Right ventricle myocardium inferior (tissue), 1 donor: ENCODE results near the gene PRRG3. TPM values are rescaled to one million over a fixed set of nuclear protein-coding genes. Genes with fewer than 3 reads are reported as not detected.
"Not testable (repeated sequence)": the region's sequence is repeated elsewhere in the genome, so short reads cannot be mapped to it uniquely, and the experiment has no call there.

Experiments used
- ATAC-seq: fragments of 200-7000 bp; cut with Tn5 transposase; one replicate; pipeline ENCODE4 v1.9.1; 2020; ENCODE audit warnings: mild to moderate bottlenecking, moderate library complexity
- DNase-seq: peaks from one replicate; pipeline ENCODE4 v3.0.0; 2021; ENCODE audit errors: missing footprints
- intact Hi-C: fragments of 100-400 bp; cut with DNase I; formaldehyde crosslinking; loops from one replicate; pipeline ENCODE4 v1.11.0; 2022
- long read RNA-seq: library from polyadenylated mRNA; unstranded; transcript quantifications from one replicate; pipeline ENCODE4 v2.0.0, GENCODE V29; 2021
- total RNA-seq: library from RNA; stranded (reverse); fragmentation: NEBNext Ultra II Directional; extraction: Animal tissue kit (Norgen Biotek cat#: 25700); gene quantifications from one replicate; pipeline ENCODE4 v1.2.1, GENCODE V29; 2021
- donor health status: DM: no; HTN: yes; CAD: no; lungs with severe emphysema.

Gene PRRG3
- 3.4 TPM for total RNA-seq
- long read RNA-seq, result 0 reads

DNA sequence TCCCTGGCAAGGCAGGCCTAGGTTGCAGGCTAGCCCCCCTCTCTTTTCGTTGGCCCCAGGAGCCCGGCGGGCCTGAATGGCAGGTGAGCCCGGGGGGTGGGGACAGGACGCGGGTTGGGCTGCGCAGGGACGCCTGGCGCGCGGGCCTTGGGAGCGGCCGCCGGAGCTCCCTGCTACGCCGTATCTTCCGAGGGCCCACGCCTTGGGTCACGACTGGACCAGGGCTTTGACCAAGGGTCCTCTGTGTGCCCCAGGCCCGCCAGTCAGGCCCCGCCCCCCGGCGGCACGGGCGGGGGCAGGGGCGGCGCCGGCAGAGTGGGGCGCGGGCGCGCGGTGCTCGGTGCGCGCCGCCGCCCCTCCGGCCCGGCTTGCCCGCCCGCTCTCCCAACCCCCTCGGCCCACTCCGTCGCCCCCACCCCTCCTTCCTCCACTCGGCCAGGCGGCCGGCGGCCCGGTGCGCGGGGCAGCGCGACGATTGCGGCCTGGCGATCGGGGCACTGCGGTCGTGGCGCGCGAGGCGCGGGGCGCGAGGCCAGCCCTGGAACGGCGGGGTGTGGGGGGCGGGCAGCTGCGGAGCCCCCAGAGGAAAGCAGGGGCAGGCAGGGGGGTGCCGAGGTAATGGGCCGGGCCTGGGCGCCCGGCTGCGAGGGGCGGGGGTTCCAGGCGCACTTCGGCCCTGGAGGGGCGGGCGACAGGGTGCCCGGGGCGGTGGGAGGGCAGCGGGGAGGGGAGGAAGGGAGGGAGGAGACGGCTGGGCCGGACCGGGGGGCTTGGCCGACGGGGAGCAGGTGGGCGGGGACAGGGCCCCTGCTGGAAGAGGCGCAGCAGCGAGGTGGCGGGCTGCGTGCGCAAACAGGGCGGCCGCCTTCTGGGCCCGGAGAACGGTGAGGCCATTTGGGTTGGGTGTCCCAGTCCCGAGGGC, at the start of gene PRRG3:
TSS of gene PRRG3 (plus strand) at position 798 of the 922 bp plus-strand sequence. CDS start 3,357 bp downstream, outside the sequence.
- ATAC-seq (no peak), DNase-seq (no peak)
- intact Hi-C loops, result no loop called here

DNA sequence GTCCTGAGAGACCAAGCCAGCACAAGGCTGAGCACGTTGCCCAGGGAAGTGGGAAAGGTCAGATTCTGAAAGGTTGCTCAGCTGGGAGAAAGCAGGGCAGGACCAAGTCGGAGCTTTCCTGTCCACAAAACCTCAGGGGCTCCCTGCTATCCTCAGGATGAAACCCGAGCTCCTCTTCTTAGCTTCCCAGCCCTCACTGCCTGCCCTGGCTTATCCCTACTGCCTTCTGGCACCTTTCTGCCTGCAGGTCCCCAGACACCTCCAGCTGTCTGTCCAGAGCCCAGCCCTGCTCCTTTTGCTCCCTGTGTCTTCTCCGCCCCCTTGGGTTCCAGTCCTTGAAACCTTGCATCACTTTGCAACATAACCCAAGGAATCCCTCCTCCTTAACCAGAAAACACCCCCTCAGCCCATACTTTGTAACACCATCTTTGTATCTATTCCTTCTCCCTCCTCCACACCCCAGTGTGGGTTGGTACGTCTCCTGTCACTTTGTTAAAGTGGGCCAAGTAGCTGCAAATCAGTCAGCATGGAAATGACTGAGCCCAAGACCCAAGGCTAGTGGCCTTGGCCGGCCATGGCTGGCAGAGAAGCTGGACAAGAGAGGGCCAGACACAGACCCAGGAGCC, 20.0 kb upstream of the PRRG3 start:
- ATAC-seq (no peak), DNase-seq (no peak)
- intact Hi-C loops, result no loop called here

DNA sequence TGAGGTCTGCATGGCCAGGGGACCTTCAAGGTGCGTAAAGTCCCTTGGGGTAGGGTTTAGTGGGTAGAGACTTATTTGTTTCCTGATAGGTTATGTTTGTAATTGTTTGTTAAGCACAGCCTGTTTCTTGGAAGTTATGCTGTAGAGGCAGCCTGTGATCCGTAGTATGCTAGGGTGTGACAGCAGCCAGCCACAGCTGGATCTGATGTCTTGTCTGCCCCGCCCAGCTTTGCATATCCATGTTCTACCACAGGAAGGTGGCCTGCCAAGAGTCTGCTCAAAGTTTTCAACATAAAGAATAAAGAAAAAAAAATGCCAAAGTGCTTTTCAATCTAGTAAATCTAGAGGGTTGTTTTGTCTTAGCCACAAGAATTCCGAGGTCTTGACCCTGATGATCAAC, 19.1 kb upstream of the PRRG3 start:
- intact Hi-C loops, result no loop called here
- no peak for ATAC-seq

DNA sequence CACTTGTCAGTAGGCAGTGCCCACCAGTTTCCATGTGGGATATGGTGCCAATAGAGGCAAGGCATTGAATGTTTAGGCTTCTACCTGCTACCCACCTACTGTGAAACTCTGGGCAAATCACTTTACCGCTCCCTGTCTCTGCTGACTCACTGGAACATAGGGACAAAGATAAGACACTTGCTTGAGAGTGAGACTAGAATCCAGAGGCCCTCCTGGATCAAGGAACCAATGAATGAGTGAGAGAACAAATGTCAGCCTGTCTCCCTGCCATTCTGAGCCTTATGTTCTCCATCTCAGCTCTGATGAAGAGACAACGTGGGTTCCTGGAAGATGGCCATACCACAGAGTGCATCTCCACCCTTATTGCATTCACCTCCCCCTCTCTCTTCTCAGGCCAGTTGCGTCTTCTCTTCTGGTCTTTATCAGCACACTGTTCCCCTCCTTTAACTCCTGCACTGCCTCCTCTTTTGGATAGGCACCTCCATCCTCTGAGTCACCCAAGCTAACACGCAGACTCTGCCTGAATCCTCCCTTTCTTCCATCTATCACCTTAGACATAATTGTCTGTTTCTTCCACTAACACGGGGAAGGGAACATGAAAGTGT, 15.4 kb upstream of the PRRG3 start:
- ATAC-seq, result no peak
- no peak for DNase-seq
- intact Hi-C loops, result loop anchor here (2.0 kb wide), 1 partner anchor 529 kb away; no protein-coding TSS in a partner anchor

More for the DNA sequence above, 19.1 kb upstream of the PRRG3 start:
- DNase-seq, result no peak

DNA sequence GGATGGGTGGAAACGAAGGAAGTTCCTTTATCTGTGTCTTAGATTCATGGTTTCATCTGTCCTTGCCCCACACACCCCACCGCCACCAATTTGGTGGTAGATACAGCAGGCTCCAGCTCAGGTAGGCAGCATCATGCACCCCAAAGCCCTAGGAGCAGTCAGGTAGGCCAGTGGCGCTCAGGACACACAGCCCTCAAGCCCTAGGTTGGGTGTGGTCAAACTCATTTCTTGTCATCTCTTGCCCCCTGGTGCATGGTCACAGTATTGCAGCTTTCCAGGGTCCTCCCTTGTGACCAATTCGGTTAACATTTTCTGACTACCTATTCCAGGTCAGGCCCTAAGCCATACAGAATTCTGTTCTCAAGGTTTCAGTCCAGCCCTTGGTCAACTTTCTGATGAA, 14.5 kb upstream of the PRRG3 start:
- ATAC-seq, result no peak

DNA sequence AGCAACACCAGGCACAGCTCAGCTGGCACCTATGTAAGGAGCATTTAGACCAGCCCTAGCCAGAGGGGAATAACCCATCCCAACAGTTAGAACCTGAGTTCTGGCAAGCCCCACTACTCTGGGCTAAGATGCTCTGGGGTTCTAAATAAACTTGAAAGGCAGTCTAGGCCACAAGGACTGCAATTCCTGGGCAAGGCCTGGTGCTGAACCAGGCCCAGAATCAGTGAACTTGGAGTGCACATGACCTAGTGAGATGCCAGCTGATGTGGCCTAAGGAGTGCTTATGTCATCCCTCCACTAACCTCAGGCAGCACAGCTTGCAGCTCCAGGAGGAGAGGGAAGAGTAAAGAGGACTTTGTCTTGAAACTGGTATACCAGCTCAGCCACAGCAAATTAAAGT, 7.6 kb upstream of the PRRG3 start:
- DNase-seq (no peak), ATAC-seq (no peak)
- intact Hi-C loops, result no loop called here

More for the DNA sequence above, 14.5 kb upstream of the PRRG3 start:
- intact Hi-C loops, result loop anchor here (2.0 kb wide), 1 partner anchor 530 kb away; no protein-coding TSS in a partner anchor
- DNase-seq, result no peak

DNA sequence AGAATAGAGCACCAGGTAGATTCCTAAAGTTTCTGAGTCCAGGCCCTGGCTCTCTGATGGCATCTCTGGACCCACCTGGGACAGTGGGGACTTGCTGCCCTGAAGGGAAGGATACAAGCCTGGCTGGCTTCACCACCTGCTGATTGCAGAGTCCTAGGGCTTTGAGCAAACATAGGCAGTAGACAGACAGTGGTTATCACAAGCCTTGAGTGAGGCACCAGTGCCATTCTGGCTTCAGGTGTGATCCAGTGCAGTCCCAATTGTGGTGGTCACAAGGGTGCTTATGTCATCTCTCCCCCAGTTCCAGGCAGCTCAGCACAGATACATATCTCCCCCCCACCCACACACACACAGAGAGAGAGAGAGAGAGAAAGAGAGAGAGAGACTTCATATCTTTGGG, 6.6 kb upstream of the PRRG3 start:
- no peak for DNase-seq
- intact Hi-C loops, result no loop called here
- ATAC-seq, result no peak

DNA sequence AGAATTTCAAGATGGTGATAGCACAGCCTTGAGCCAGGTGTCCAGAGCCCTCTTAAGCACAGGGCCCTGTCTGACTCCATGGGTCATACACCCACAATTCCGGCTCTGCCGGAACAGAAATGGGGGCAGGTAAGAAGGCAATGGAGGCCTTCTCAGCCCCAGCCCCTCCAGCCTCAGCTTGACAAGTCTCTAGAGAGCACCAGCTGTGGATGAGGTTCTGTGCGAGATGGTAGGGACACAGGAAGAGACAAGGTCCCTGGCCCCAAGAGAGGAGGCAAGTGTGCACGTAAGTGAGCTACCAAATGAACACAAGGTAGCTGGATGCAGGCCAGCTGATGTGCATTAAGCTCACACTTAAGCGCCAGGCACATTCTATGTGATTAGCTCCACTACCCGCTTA, 2.4 kb upstream of the PRRG3 start:
- no peak for ATAC-seq

DNA sequence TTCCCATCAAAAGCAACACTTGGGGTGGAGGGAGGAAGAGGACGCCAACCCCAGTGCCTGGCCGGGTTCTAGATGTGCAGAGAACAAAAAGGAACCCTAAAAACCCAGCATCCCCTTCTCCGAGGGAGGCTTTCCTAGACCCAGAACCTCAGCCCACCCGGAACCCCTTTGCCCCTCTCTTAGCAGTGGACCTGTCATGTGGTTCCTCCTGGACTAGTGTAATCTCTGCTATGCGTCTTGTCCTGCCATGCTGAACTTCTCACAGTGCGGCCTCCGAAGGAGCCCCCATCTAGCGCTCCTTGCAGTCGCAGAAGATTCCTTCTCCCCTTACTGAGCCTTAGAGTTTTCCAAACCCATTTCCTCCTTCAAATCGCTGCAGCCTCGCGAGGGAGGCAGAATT, 1.1 kb upstream of the PRRG3 start:
- DNase-seq (no peak), ATAC-seq (no peak)
- intact Hi-C loops, result no loop called here

More for the DNA sequence above, 2.4 kb upstream of the PRRG3 start:
- intact Hi-C loops, result no loop called here
- DNase-seq, result no peak

DNA sequence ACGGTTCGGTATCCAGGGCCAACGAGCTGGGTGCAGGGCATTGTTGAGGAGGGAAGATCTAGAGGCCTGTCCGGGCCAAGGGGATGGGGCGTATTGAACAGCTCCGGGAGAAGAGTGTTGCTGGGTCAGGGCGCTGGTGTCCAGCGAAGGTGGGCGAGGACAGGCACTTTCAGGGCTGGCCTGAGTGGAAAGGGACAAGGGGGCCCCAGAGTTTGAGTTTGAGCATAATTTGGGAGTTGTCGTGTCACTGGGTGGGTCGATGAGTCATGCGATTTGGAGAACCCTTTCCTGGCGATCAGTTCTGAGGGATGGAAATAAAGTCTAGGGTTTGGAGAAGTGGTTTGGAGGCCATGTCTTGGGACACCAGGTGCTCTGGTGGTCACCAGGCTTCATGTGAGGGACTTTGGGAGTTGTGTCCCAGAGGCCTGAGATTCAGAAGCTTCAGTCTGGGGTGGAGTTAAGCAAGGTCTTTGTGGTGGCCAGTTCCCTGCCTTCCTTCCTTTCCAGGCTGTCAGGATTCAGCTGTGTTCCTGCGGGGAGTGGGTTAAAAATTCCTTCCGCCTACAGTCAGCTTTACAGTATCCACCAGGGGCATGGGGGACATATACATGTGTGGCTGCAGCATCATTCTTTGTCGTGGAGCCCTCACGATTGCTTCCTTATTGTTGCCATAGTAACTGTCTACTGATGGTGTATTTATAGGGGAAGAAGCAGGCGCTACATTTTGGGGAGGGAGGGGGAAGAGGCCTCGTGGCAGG, 504 bp downstream of the PRRG3 start:
- no peak for DNase-seq
- intact Hi-C loops, result no loop called here
- ATAC-seq, result no peak

DNA sequence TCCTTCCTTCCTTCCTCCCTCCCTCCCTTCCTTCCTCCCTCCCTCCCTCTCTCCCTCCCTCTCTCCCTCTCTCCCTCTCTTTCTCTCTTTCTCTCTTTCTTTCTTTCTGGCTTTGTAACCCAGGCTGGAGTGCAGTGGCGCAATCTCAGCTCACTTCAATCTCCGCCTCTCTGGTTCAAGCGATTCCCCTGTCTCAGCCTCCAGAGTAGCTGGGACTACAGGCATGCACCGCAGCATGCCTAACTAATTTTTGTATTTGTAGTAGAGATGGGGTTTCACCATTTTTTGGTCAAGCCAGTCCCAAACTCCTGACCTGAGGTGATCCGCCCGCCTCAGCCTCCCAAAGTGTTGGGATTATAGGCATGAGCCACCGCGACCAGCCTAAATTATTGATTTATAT, 1.8 kb downstream of the PRRG3 start:
- DNase-seq, ATAC-seq: not testable (repeated sequence)

DNA sequence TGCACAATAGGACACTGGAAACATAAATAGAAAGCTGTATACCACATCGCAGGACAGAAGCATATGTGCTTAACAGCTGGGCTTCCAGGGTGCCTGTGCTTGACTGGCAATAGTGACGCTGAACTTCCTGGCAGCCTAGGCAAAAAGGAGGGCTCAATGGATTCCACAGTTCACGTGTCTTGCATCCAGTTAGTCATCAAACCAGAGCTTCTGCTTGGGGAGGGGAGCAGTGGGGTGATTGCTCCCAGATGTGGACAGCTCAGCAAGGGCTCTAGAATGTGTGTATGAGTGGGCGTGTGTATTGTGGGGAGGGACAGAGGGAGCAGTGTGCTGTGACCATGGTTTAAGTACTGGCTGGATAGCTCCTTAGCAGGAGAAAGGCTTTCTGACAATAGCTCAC, 2.3 kb downstream of the PRRG3 start:
- ATAC-seq, result no peak
- no peak for DNase-seq
- intact Hi-C loops, result no loop called here

More for the DNA sequence above, 1.8 kb downstream of the PRRG3 start:
- intact Hi-C loops, result not testable (repeated sequence)

DNA sequence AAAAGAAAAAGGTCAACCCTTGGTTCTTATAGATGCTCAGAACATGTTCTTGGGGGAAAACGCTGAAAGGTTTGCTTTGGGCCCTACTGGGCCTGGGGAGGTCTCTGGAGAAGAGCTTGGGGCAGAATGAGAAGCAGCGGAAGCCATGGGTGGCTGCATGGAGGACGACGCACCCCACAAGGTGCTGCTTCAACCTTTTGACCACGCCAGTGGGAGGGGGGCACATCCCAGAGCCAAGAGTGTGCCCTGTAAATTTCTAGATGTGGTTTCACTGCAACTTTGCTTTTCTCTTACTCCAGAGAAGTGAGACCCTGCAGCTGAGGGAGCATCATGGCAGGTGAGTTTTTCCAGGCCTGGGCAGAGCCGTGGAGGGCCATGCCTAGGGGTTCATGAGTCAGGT, 3.2 kb downstream of the PRRG3 start:
- DNase-seq (no peak), ATAC-seq (no peak)
- intact Hi-C loops, result no loop called here

DNA sequence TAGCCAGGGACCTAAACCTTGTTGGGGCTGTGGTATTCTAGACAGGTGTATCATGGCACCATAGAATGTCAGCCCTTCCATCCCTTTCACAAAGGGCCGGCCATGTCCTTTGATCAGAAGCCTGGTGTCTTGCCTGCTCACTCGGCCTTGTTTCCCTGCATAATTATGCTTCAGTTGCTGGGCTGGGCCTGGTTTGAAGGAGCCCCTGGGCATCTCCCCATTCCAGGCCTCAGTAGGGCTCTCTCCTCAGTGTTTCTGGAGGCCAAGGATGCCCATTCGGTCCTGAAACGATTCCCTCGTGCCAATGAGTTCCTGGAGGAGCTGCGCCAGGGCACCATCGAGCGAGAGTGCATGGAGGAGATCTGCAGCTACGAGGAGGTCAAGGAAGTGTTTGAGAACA, 4.5 kb downstream of the PRRG3 start:
- DNase-seq, result no peak
- no peak for ATAC-seq
- intact Hi-C loops, result no loop called here

DNA sequence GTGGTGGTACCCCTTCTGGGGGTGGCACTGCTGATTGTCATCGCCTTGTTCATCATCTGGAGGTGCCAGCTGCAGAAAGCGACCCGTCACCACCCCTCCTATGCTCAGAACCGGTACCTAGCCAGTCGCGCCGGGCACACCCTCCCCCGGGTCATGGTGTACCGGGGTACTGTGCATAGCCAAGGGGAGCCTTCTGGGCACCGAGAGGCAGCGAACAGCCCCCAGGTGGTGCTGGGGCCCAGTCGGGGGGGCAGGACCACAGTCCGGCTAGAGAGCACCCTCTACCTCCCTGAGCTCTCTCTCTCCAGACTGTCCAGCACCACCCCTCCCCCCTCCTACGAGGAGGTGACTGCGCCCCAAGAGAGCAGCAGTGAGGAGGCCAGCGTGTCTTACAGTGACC, 5.3 kb downstream of the PRRG3 start:
- DNase-seq (no peak), ATAC-seq (no peak)
- intact Hi-C loops, result no loop called here

DNA sequence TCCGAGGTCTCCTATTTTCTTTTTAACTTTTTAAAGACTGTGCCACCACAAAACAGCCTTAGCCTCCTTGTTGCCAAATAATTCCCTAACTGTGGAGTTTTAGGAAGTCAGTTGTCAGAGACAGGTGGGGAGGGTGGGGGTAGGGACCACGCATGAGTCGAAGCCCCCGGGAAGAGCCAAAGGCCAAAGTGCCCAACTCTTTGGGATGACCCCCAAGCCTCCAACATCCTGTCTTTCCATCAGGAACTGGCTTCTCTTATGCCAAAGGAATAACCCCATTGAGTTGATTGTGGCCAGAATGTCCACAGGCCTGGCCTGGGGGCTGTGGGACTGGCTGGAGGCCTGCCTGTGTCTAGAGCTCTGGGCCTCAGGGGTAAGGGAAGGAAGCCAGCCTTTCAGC, 5.8 kb downstream of the PRRG3 start:
- ATAC-seq (no peak), DNase-seq (no peak)
- intact Hi-C loops, result no loop called here

DNA sequence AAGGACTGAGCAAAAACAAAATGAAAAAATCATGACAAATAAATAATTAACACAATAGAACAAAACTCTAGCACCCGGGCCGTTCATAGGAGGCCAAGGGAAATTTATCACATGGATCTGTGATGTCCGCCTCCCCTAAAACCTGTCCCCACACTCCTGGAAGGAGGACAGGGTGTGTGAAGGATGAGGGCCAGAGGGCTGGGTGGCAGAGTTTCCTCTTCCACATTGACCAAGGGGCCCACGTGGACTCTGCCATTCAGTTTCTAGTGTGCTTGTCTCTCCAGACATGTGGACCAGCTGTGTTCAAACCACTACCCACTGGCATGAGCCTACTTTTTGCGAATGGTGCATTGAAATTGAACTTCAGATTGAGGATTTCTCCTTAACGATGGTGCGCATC, 6.3 kb downstream of the PRRG3 start:
- DNase-seq (no peak), ATAC-seq (no peak)
- intact Hi-C loops, result no loop called here

DNA sequence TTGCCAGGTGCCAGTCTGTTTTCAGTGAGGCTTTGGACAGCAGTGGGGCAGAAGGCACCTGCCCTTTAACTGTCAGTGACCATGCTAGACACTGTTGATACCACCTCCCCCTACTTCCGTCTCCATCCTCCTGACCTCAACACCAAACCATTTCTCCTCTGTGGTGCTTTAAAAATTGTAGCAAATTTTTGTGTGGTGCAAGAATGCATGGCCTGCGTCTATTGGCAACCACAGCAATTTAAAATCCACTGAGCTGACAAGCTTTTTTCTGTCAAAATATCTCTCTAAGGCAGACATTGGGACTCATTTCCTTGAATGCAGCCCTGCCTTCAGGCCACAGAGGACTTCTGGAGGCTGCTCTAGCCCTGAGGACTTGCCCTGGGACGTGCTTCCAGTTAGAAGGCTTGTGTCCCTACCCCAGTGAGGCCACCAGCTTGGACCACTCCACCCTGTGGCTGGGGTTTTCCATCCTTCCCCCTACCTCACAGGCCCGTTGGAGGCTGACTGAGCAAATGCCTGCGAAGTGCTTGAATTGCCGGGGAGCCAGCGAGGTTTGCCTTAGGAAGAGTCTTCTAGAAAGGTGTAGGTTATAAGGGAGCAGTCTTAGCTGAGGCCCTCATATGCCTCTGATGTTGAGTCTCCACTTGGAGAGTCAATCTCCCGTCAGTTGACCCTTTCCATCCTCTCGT, 6.9 kb downstream of the PRRG3 start:
- intact Hi-C loops, result no loop called here
- ATAC-seq, result no peak
- no peak for DNase-seq
